Measurements from ENCODE around the gene DNM3.

Gene DNM3

GRCh38 chr1:172395576-172395975, 554.3 kb downstream of the DNM3 start:
- no peak for DNase-seq (ENCODE audit: low spot score)

GRCh38 chr1:172397221-172397620, 555.9 kb downstream of the DNM3 start:
- DNase-seq (ENCODE audit: low spot score) = no peak

GRCh38 chr1:172397633-172398032, 556.3 kb downstream of the DNM3 start:
- no peak for DNase-seq (ENCODE audit: low spot score)

- DNase-seq (ENCODE audit: low spot score) = no peak
These were observed 556.9 kb downstream of the DNM3 start for GRCh38 chr1:172398193-172398592.

- DNase-seq (ENCODE audit: low spot score) = peak; percentile 86
These were observed 557.9 kb downstream of the DNM3 start for GRCh38 chr1:172398970-172399755.

- no peak for DNase-seq (ENCODE audit: low spot score)
These were observed 558.7 kb downstream of the DNM3 start for GRCh38 chr1:172399756-172400721.

- no peak for DNase-seq (ENCODE audit: low spot score)
These were observed 559.4 kb downstream of the DNM3 start for GRCh38 chr1:172400722-172401105.

GRCh38 chr1:172401477-172401876, 560.2 kb downstream of the DNM3 start:
- no peak for DNase-seq (ENCODE audit: low spot score)

GRCh38 chr1:172401892-172402291, 560.6 kb downstream of the DNM3 start:
- no peak for DNase-seq (ENCODE audit: low spot score)

GRCh38 chr1:172402878-172403569, 561.7 kb downstream of the DNM3 start:
- DNase-seq (ENCODE audit: low spot score) = no peak

GRCh38 chr1:172404121-172404520, 562.8 kb downstream of the DNM3 start:
- no peak for DNase-seq (ENCODE audit: low spot score)

- no peak for DNase-seq (ENCODE audit: low spot score)
These were observed 564.6 kb downstream of the DNM3 start for GRCh38 chr1:172405912-172406311.

- DNase-seq (ENCODE audit: low spot score) = no peak
These were observed 565.7 kb downstream of the DNM3 start for GRCh38 chr1:172406968-172407367.

GRCh38 chr1:172408958-172409357, 567.7 kb downstream of the DNM3 start:
- no peak for DNase-seq (ENCODE audit: low spot score)

- DNase-seq (ENCODE audit: low spot score) = no peak
These were observed 568.7 kb downstream of the DNM3 start for GRCh38 chr1:172410027-172410426.

- no peak for DNase-seq (ENCODE audit: low spot score)
These were observed 570.6 kb downstream of the DNM3 start for GRCh38 chr1:172411791-172412338.

- no peak for DNase-seq (ENCODE audit: low spot score)
These were observed 573.0 kb downstream of the DNM3 start for GRCh38 chr1:172414331-172414730.

- DNase-seq (ENCODE audit: low spot score) = no peak
These were observed 575.3 kb downstream of the DNM3 start for GRCh38 chr1:172416496-172417035.

- DNase-seq (ENCODE audit: low spot score) = no peak
These were observed 576.3 kb downstream of the DNM3 start for GRCh38 chr1:172417557-172417956.

- DNase-seq (ENCODE audit: low spot score) = no peak
These were observed 579.1 kb downstream of the DNM3 start, which contains the start of gene C1orf105 for GRCh38 chr1:172420385-172420784. C1orf105 (plus strand) TSS chr1:172420685; CDS start chr1:172420886, 201 bp downstream.

- DNase-seq (ENCODE audit: low spot score) = peak; percentile 15
These were observed 580.8 kb downstream of the DNM3 start for GRCh38 chr1:172421974-172422604.

All from putamen (tissue), 1 donor.